NAMALWA (cell line): ENCODE measurements around the gene RGS12.

Experiments used
- DNase-seq: peaks from one replicate; pipeline ENCODE4 v3.0.0-alpha.2; 2015; ENCODE audit warnings: low spot score

Gene RGS12

GRCh38 chr4:3311489-3312171 lies 18.8 kb downstream of the RGS12 start:
- no peak for DNase-seq

- DNase-seq, result no peak
These were observed 19.5 kb downstream of the RGS12 start for GRCh38 chr4:3312362-3312761.

GRCh38 chr4:3313139-3313538 lies 20.3 kb downstream of the RGS12 start:
- no peak for DNase-seq

DNA sequence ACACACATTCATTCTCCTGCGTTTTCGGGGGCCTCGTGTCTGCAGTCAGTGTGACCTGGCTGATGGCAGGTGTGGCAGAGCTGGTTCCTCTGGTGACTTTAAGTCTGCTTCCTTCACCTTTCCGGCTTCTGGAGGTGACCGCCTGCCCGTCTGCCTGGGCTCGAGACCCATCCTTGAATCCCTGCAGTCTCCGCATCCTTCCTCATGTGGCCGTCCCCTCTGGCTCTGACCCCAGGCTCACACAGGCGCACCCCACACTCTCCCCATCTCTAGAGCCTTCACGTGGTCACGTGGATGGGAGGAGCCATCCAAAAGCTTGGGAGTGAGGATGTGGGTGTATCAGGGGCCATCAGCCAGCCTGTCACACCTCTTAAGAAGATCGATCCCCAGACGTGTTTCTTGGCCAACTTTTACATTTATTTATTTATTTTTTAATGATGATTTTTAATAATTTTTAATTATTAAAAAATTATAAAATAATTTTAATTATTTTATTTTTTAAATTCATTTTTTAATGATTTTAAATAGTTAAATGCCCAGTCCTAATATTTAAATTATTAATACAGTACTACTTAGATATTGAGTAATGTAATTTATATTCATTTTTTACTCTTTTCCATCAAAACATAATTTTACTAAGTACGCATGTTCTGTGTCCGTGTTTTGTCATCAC lies 20.9 kb downstream of the RGS12 start:
- DNase-seq, result no peak

DNA sequence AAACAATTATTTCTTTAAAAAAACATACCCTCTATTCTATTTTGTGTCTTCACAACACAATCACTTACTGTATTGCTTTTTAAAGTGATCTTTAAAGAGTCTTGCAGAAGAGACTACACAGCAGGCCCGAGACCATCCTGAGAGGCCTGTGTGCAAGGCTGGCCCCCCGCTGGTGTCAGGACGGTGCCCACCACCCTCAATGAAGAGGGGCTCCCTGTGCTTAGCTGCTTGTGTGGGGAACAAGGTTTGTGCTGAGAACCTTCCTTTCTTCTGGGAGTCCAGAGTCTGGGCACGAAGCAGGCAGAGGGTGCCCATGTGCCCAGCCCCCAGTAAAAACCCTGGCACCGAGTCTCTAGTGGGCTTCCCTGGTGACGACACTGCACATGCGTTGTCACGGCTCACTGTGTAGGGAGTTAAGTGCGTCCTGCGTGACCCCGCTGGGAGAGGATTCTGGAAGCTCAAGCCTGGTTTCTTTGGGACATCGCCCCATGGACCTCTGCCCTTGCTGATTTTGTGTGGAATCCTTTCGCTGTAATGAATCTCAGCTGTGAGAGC lies 22.0 kb downstream of the RGS12 start:
- no peak for DNase-seq

- DNase-seq, result no peak
These were observed 22.7 kb downstream of the RGS12 start for GRCh38 chr4:3315566-3315965.

- DNase-seq, result no peak
These were observed 23.3 kb downstream of the RGS12 start for GRCh38 chr4:3316146-3316545.

GRCh38 chr4:3317011-3317655 lies 24.3 kb downstream of the RGS12 start:
- no peak for DNase-seq

GRCh38 chr4:3317656-3318211 lies 24.9 kb downstream of the RGS12 start:
- no peak for DNase-seq

- no peak for DNase-seq
These were observed 25.8 kb downstream of the RGS12 start for GRCh38 chr4:3318561-3319021.

DNA sequence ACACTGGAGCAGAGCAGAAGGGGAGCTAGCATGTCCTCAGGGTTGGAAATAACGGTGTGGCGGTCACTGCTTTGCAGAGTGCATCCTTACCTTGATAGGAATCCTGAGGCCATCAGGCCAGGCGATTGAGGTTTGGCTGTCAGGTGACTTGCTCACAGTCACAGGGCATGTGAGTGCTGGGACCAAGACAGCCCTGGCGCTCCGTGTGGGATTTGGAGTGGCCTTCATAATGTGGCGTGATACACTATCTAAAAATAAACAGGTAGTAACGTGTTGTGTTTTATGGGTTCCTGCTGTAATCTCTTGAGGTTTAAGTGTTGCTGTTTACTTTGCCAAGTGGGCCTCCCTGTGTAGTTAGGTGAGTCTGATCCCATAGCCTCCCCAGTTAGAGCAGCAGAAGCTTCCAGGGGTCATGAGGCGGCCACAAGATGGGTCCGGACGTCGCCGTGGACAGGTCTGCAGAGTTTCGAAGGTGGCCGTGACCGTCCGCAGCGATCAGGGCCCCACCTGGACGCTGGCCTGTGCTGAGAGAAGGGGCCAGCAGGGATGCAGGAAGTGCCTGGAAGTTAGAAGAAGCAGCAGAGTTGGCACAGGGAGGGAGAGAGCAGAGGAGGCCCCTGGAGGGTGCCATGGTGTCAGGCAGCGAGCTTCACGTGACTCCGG lies 27.7 kb downstream of the RGS12 start:
- no peak for DNase-seq

- no peak for DNase-seq
These were observed 28.6 kb downstream of the RGS12 start for GRCh38 chr4:3321295-3321889.

DNA sequence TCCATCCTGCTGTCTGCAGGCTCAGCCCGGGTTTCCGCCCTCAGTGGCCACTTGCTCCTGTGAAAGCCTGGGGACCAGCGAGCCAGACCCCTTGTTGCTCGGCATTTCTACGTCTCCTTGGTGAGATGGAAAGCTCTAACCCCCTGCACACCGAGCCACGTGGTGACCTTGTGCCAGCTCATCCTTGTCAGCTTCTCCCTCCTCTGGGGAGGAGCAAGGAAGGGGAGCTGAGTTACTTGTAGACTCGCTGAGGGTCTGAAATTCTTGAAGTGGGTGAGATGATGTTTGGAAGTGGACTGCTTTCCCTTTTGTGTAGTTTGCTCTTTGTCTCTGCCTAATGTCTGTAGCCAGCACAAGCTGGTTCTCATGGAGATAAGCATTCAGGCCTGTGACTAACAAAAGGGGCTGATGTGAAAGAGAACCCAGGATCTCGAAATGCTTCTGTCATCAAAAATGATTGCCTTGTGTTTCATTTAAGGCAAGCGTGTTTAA lies 29.3 kb downstream of the RGS12 start:
- no peak for DNase-seq

GRCh38 chr4:3323071-3323481 lies 30.3 kb downstream of the RGS12 start:
- DNase-seq, result no peak

DNA sequence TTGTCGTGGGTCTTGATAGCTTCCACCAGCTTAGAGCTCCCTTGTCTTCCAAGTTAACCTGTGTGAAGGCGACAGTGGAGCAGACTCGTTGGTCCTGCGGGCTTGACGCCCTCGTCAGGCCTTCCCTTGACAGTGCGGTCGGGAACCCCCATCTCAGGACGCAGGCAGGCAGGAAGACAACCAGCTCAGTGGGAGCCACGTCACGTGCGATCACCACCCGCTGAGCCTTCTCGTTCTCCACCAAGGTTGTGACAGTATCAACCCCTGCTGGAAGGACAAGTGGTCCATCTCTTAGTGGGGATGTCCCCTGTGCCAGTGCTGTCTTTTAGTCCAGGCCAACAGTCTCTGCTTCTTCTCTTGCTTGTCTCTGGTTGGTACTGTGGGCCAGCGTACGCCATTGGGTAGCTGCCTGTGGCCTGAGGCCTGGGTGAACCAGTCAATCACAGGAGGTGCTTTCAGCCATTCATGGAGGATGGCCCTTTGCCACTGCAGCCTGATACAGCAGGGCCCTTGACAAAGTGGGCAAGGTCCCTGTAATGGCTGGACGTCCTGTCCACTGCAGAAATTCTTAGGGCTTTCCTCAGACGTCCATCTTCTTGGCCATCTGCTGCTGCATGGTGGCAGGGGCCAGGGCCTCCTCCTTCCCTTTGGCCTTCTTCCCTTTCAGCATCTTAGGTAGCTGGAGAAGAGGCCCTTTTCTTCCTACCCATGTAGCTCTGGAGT lies 31.4 kb downstream of the RGS12 start:
- no peak for DNase-seq

GRCh38 chr4:3328814-3329663 lies 36.2 kb downstream of the RGS12 start:
- no peak for DNase-seq

- no peak for DNase-seq
These were observed 37.1 kb downstream of the RGS12 start for GRCh38 chr4:3329887-3330286.

GRCh38 chr4:3330707-3331106 lies 37.9 kb downstream of the RGS12 start:
- DNase-seq, result no peak

GRCh38 chr4:3331511-3332394 lies 38.9 kb downstream of the RGS12 start:
- no peak for DNase-seq
